PC-9 (cell line): ENCODE data around the gene SERPINB4. TPM values are rescaled to one million over a fixed set of nuclear protein-coding genes. Genes with fewer than 3 reads are reported as not detected.

Experiments used
- BruUV-seq: library from RNA; stranded (reverse); fragments of 400-500 nt; replicated peaks from 2 replicates; lab custom pipeline; 2021; lab: Mats Ljungman, UMichigan
- CTCF ChIA-PET: fragments of 300-600 bp; sonication (Branson Sonifier 250); formaldehyde crosslinking; loops from one replicate; lab custom pipeline; 2022; ENCODE audit warnings: antibody characterized with exemption; lab: Charles Lee
- POLR2A ChIA-PET: fragments of 300-600 bp; sonication (Branson Sonifier 250); formaldehyde crosslinking; loops from one replicate; lab custom pipeline; 2022; ENCODE audit warnings: antibody characterized with exemption; ENCODE audit not compliant: unreplicated experiment; lab: Charles Lee
- DNase-seq, 2 experiments: peaks; one replicate each; pipeline versions ENCODE4 v3.0.0 to v3.0.0-alpha.2; 2015 to 2022; ENCODE audit warnings: mixed read lengths in 1 of 2
- H2AFZ ChIP-seq: fragments of 200-600 bp; sonication (generic); 2 replicates; pipeline ENCODE4 v1.8.1; 2017; ENCODE audit warnings: antibody characterized with exemption
- H3F3A ChIP-seq: fragments of 200-600 bp; sonication (generic); 2 replicates; pipeline ENCODE4 v1.8.1; 2017; ENCODE audit warnings: antibody characterized with exemption, mild to moderate bottlenecking, low read depth; ENCODE audit not compliant: insufficient read depth
- H3K27ac ChIP-seq: fragments of 200-600 bp; sonication (generic); 2 replicates; pipeline ENCODE4 v1.6.1; 2016; ENCODE audit warnings: mixed run types
- H3K27me3 ChIP-seq: fragments of 200-600 bp; sonication (generic); 2 replicates; pipeline ENCODE4 v1.6.1; 2016; ENCODE audit warnings: low read depth, mixed run types; ENCODE audit not compliant: insufficient read depth
- H3K36me3 ChIP-seq: fragments of 200-600 bp; sonication (generic); 2 replicates; pipeline ENCODE4 v1.6.1; 2016; ENCODE audit warnings: low read depth, mixed run types
- H3K4me1 ChIP-seq: fragments of 200-600 bp; sonication (generic); replicated peaks from 2 replicates; pipeline ENCODE4 v1.6.1; 2016; ENCODE audit warnings: mixed run types; ENCODE audit not compliant: insufficient read depth
- H3K4me2 ChIP-seq: fragments of 200-600 bp; sonication (generic); 2 replicates; pipeline ENCODE4 v1.6.1; 2017; ENCODE audit warnings: mixed run types
- H3K4me3 ChIP-seq: fragments of 200-600 bp; sonication (generic); 2 replicates; pipeline ENCODE4 v1.6.1; 2016; ENCODE audit warnings: mixed run types
- H3K79me2 ChIP-seq: fragments of 200-600 bp; sonication (generic); 2 replicates; pipeline ENCODE4 v1.6.1; 2017; ENCODE audit warnings: low read depth, mixed run types
- H3K9me2 ChIP-seq: fragments of 200-600 bp; sonication (generic); 2 replicates; pipeline ENCODE4 v1.8.1; 2017; ENCODE audit warnings: mild to moderate bottlenecking; ENCODE audit not compliant: insufficient read depth
- H3K9me3 ChIP-seq: fragments of 200-600 bp; sonication (generic); 2 replicates; pipeline ENCODE4 v1.8.1; 2016; ENCODE audit warnings: low read depth; ENCODE audit not compliant: insufficient read depth
- H4K20me1 ChIP-seq: fragments of 200-600 bp; sonication (generic); 2 replicates; pipeline ENCODE4 v1.8.1; 2017; ENCODE audit not compliant: insufficient read depth
- CTCF ChIP-seq: fragments of 200-600 bp; sonication (generic); conservative IDR thresholded peaks from 2 replicates; pipeline ENCODE4 v1.6.1; 2017; ENCODE audit warnings: mixed run types, antibody characterized with exemption, mild to moderate bottlenecking, moderate library complexity
- EZH2 ChIP-seq: fragments of 200-600 bp; sonication (generic); IDR thresholded peaks from 2 replicates; pipeline ENCODE4 v1.8.0; 2017; ENCODE audit warnings: antibody characterized with exemption, low read depth
- intact Hi-C: fragments of 100-400 bp; cut with micrococcal nuclease; formaldehyde crosslinking; loops from one replicate; pipeline ENCODE4 v1.10.0; 2022; ENCODE audit not compliant: unreplicated experiment
- total RNA-seq: library from RNA; stranded (reverse); gene quantifications from 2 replicates; pipeline ENCODE4 v1.2.3, GENCODE V29; 2021

SERPINB4 gene
- total RNA-seq, 1 experiment from 2014 or later, result not detected

- BruUV-seq, result no TSS peak
- POLR2A ChIA-PET, result no interaction called here
- intact Hi-C loops, result no loop called here
Measured at GRCh38 chr18:63590966-63591695, 52.9 kb downstream of the SERPINB4 start.

GRCh38 chr18:63590373-63590772 lies 53.7 kb downstream of the SERPINB4 start:
- no peak overlapping the region for H3K27ac ChIP-seq
- ChIA-PET CTCF (no interaction called here), POLR2A (no interaction called here)
- H3K4me3 ChIP-seq, result no peak overlapping the region
- 0 out of 2 replicates have a peak, but pooled peaks cover 6% of the 10 kb centered on the region for H3K9me3 ChIP-seq
- 0 out of 2 replicates have a peak overlapping the region, but pooled peaks have one; percentile 18 for H2AFZ ChIP-seq
- H3K27me3 ChIP-seq, result no peaks in the 10 kb centered on the region
- H3K9me2 ChIP-seq, result no peaks in the 10 kb centered on the region
- H3K4me2 ChIP-seq, result no peak overlapping the region
- BruUV-seq, result no TSS peak
- H3K79me2 ChIP-seq, result no peaks in the 10 kb centered on the region
- intact Hi-C loops, result no loop called here
- H3K4me1 ChIP-seq, result 0 out of 2 replicates have a peak, but pooled peaks cover 4% of the 10 kb centered on the region
- H3F3A ChIP-seq, result no peaks in the 10 kb centered on the region
- no peaks in the 10 kb centered on the region for H4K20me1 ChIP-seq
- TF ChIP-seq CTCF (no peak), EZH2 (no peak)
- DNase-seq, result no peak
- no peaks in the 10 kb centered on the region for H3K36me3 ChIP-seq

More at GRCh38 chr18:63590966-63591695, 52.9 kb downstream of the SERPINB4 start:
- Histone ChIP-seq H2AFZ (0 out of 2 replicates have a peak overlapping the region, but pooled peaks have one; percentile 18), H3K9me3 (0 out of 2 replicates have a peak, but pooled peaks cover 6% of the 10 kb centered on the region), H3K4me2 (no peak overlapping the region), H4K20me1 (no peaks in the 10 kb centered on the region), H3F3A (no peaks in the 10 kb centered on the region), H3K79me2 (no peaks in the 10 kb centered on the region), H3K36me3 (no peaks in the 10 kb centered on the region), H3K4me3 (no peak overlapping the region), H3K27ac (no peak overlapping the region), H3K4me1 (0 out of 2 replicates have a peak, but pooled peaks cover 4% of the 10 kb centered on the region), H3K27me3 (no peaks in the 10 kb centered on the region), H3K9me2 (no peaks in the 10 kb centered on the region)
- TF ChIP-seq EZH2 (no peak), CTCF (no peak)
- no peak for DNase-seq
- CTCF ChIA-PET, result no interaction called here

- H3K4me1 ChIP-seq, result 0 out of 2 replicates have a peak, but pooled peaks cover 4% of the 10 kb centered on the region
- POLR2A ChIA-PET, result no interaction called here
Measured at GRCh38 chr18:63588909-63589308, 55.1 kb downstream of the SERPINB4 start.

More at GRCh38 chr18:63588909-63589308, 55.1 kb downstream of the SERPINB4 start:
- Histone ChIP-seq H2AFZ (no peak overlapping the region), H3K79me2 (no peaks in the 10 kb centered on the region), H3K9me2 (no peaks in the 10 kb centered on the region), H3K36me3 (no peaks in the 10 kb centered on the region), H3F3A (no peaks in the 10 kb centered on the region), H4K20me1 (no peaks in the 10 kb centered on the region), H3K27me3 (no peaks in the 10 kb centered on the region), H3K9me3 (0 out of 2 replicates have a peak, but pooled peaks cover 6% of the 10 kb centered on the region), H3K4me2 (no peak overlapping the region), H3K27ac (no peak overlapping the region), H3K4me3 (no peak overlapping the region)
- no peak for TF ChIP-seq EZH2
- TF ChIP-seq CTCF, result no peak
- intact Hi-C loops, result no loop called here
- CTCF ChIA-PET, result no interaction called here
- peak in 1 of 2 experiments; percentile 50 for DNase-seq
- no TSS peak for BruUV-seq

Other genes starting within 250 kb of the SERPINB4 start
- gene VPS4B, start 221.8 kb downstream of the SERPINB4 start, total RNA-seq, result 52.4 and 59.7 TPM in 2 replicates
- 25.5 and 26.2 TPM in 2 replicates for gene SERPINB5, start 167.3 kb downstream of the SERPINB4 start, total RNA-seq
- gene SERPINB12, start 101.9 kb downstream of the SERPINB4 start, total RNA-seq, result not detected in 2 replicates
- gene SERPINB13, start 56.9 kb downstream of the SERPINB4 start, total RNA-seq, result not detected in 2 replicates
- not detected in 2 replicates for gene SERPINB3, start 17.6 kb upstream of the SERPINB4 start, total RNA-seq
- gene SERPINB11, start 58.7 kb upstream of the SERPINB4 start, total RNA-seq, result not detected in 2 replicates
- 3.0 and 4.2 TPM in 2 replicates for gene SERPINB7, start 131.2 kb upstream of the SERPINB4 start, total RNA-seq
- 0.73 TPM in 1 of 2 replicates, not detected in the other for gene SERPINB2, start 243.4 kb upstream of the SERPINB4 start, total RNA-seq